Sigmoid colon (tissue), 4 donors: Measurements from ENCODE around the gene TRAPPC3L.

Experiments used
- CTCF ChIP-seq, 4 experiments: fragments of 450-650 bp in 3 of 4; fragments of 200-600 bp in 1 of 4; IDR thresholded peaks; one replicate each; pipeline ENCODE4 v1.5.1; 2016 to 2019; ENCODE audit warnings: antibody characterized with exemption in 4 of 4, mild to moderate bottlenecking in 3 of 4, moderate library complexity in 2 of 4
- POLR2A ChIP-seq, 2 donors: fragments of 450-650 bp; IDR thresholded peaks; one replicate each; pipeline ENCODE4 v1.6.1; 2016; ENCODE audit warnings: antibody characterized with exemption in 2 of 2, mild to moderate bottlenecking in 2 of 2, moderate library complexity in 2 of 2
- POLR2AphosphoS5 ChIP-seq, 4 donors: sonication (generic); formaldehyde crosslinking; IDR thresholded peaks; one replicate each; pipeline ENCODE4 v1.6.1; 2017; ENCODE audit warnings: antibody characterized with exemption in 4 of 4

- TF ChIP-seq CTCF (IDR thresholded peaks at IDR 0.05) (no peak), POLR2A (IDR thresholded peaks at IDR 0.05) (no peak), POLR2AphosphoS5 (IDR thresholded peaks at IDR 0.05) (no peak)
These were observed 53.7 kb downstream of the TRAPPC3L start for GRCh38 chr6:116491610-116492330.
